HG02852 (cell line): Measurements from ENCODE around the gene RCCD1.
"Not testable (repeated sequence)": the region's sequence is repeated elsewhere in the genome, so short reads cannot be mapped to it uniquely, and the experiment has no call there.

Experiments used
- ATAC-seq: cut with Tn5 transposase; IDR thresholded peaks from one replicate; pipeline ENCODE4 v1.9.1; 2021; ENCODE audit warnings: mild to moderate bottlenecking, moderate library complexity; ENCODE audit not compliant: unreplicated experiment

Gene RCCD1

GRCh38 chr15:90954712-90955623 lies at the start of gene RCCD1:
Gene RCCD1 (plus strand): TSS chr15:90954884. CDS start chr15:90956735, 1,851 bp downstream.
- ATAC-seq, result peak; percentile 92

- no peak for ATAC-seq
Observed at GRCh38 chr15:90905306-90906180, 49.1 kb upstream of the RCCD1 start.

- no peak for ATAC-seq
Observed at GRCh38 chr15:90906181-90906849, 48.4 kb upstream of the RCCD1 start.

GRCh38 chr15:90907051-90907660 lies 47.5 kb upstream of the RCCD1 start:
- no peak for ATAC-seq

DNA sequence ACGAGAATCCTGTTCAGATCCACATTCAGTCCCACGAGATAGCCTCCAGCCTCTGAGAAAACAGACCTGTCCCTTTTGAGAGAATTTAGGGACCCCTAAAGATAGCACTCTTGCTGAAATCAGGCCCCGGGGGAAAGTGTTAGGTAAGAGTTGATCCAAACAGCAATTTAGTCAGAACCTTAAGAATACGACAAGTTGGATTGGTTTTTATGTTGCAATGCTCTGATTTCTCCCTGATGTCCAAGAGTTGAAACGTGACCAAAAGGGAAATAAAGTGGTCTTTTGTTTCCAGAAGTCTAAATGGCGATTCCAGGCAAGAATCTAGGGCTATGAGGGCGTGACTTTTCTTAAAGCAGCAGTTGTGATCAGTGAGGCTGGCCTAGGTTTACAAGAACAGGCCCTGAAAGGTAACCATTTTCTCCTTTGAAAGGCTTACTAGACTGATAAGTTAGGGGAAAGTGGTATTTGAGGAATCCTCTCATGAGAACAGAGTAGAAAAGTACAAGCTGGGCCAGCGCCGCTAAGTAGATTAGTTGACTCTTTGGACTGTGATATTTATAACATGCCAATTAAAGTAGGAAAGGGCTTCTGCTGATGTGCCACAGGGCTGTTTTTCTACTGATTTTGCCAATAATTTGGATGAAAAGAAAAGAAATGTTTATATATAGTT lies 46.7 kb upstream of the RCCD1 start:
- no peak for ATAC-seq

DNA sequence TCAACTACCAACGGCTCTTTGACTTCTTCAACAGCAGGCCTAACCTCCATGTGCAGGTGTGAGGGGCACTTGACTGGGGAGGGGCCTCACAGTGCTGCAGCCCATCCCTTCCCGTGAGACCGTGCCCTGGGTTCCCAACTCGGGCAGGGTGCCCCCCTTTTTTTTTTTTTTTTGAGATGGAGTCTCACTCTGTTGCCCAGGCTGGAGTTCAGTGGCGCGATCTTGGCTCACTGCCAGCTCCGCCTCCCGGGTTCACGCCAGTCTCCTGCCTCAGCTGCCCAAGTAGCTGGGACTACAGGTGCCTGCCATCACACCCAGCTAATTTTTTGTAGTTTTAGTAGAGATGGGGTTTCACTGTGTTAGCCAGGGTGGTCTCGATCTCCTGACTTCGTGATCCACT lies 45.2 kb upstream of the RCCD1 start:
- ATAC-seq, result not testable (repeated sequence)

- ATAC-seq, result no peak
Observed at GRCh38 chr15:90909976-90910375, 44.7 kb upstream of the RCCD1 start.

GRCh38 chr15:90910441-90911301 lies 44.0 kb upstream of the RCCD1 start:
- ATAC-seq, result no peak

DNA sequence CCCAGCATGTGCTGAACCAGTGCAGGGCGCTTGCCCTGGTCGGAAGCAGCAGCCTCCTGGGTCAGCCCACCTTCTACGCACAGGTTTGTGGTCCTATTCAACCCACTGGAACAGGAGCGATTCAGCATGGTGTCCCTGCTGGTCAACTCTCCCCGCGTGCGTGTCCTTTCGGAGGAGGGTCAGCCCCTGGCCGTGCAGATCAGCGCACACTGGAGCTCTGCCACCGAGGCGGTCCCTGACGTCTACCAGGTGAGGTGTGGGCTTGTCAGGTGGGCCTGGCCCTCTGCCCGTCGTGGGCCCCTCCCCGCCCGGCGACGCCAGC lies 43.4 kb upstream of the RCCD1 start:
- ATAC-seq, result no peak

GRCh38 chr15:90911906-90912769 lies 42.5 kb upstream of the RCCD1 start:
- ATAC-seq, result no peak

DNA sequence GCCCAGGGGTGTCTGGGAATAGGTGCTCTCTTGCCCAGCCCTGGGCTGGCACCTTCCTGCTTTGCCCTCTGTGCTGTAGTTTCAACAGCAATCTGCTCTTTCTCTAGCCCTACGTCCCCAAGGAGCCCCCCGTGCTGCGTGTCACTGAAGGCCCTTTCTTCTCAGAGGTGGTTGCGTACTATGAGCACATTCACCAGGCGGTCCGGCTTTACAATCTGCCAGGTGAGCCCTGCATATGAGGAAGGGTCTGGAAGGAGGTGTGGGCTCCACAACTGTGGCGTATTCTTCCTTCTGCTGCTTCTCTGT lies 42.0 kb upstream of the RCCD1 start:
- ATAC-seq, result no peak

DNA sequence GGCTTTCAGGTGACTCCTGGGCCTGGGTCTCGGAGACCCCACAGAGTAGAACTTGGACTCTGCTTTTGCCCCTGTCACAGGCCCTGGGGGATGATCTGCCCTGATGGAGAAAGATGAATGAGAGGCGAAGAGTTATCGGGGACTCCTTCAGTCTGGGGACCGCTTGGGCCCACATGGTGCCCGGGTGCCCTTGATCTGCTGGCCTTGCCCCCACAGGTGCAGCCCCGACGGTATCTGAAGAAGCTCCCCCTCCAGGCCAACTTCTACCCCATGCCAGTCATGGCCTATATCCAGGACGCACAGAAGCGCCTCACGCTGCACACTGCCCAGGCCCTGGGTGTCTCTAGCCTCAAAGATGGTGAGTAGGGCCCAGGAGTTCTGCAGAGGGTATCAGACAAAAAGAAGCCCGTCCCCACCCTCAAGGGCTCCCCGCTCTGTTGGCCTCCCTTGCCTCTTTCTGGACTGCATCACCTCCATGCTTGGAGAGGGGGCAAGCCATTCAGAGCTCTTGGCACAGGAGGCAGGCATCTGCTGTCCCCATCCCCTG lies 41.2 kb upstream of the RCCD1 start:
- no peak for ATAC-seq

- no peak for ATAC-seq
Observed at GRCh38 chr15:90914305-90915080, 40.2 kb upstream of the RCCD1 start.

- no peak for ATAC-seq
Observed at GRCh38 chr15:90915216-90915807, 39.4 kb upstream of the RCCD1 start.

GRCh38 chr15:90915808-90916440 lies 38.8 kb upstream of the RCCD1 start:
- ATAC-seq, result no peak

GRCh38 chr15:90916461-90916860 lies 38.2 kb upstream of the RCCD1 start:
- no peak for ATAC-seq

GRCh38 chr15:90917569-90917968 lies 37.1 kb upstream of the RCCD1 start:
- no peak for ATAC-seq
